Measurements from ENCODE around the gene CALR3. TPM values are rescaled to one million over a fixed set of nuclear protein-coding genes. Genes with fewer than 3 reads are reported as not detected.

The CALR3 gene
- total and polyA plus RNA-seq, 2 of the 13 experiments (the other 11 are each of a cell fraction or from before 2014, with no cell fraction given), result not detected

GRCh38 chr19:16542045-16542909, 46.3 kb upstream of the CALR3 start, which contains the start of gene CHERP (continued):
- TF ChIP-seq PATZ1 (CRISPR knock-in tag; IDR thresholded peaks at IDR 0.05), result peak; percentile 42; the same call in 1 of the 2 replicates
- 0 out of 2 replicates have a peak, but pooled peaks have one; percentile 13 for TF ChIP-seq XBP1 (CRISPR knock-in tag; IDR thresholded peaks at IDR 0.05)
- TF ChIP-seq NFE2L2 (IDR thresholded peaks at IDR 0.05; ENCODE audit: low read length), result no peak
- peak; percentile 29; the same call in 1 of the 2 replicates for TF ChIP-seq ZNF839 (CRISPR knock-in tag; IDR thresholded peaks at IDR 0.05; ENCODE audit: borderline replicate concordance)
- peak; percentile 54; the same call in 1 of the 2 replicates for TF ChIP-seq SIN3B (IDR thresholded peaks at IDR 0.05; ENCODE audit: low read length)
- TF ChIP-seq MED1 (CRISPR knock-in tag; IDR thresholded peaks at IDR 0.05), result peak; percentile 21; the same call in 1 of the 2 replicates
- peak; percentile 98 for TF ChIP-seq ELF1 (CRISPR knock-in tag; IDR thresholded peaks at IDR 0.05)
- 0 out of 2 replicates have a peak, but pooled peaks have one; percentile 25 for TF ChIP-seq MAZ (IDR thresholded peaks at IDR 0.05; ENCODE audit: borderline replicate concordance, low read depth, low read length)
- TF ChIP-seq MAZ (CRISPR knock-in tag; IDR thresholded peaks at IDR 0.05; ENCODE audit: low read depth), result no peak
- peak; percentile 87 for TF ChIP-seq YEATS4 (CRISPR knock-in tag; IDR thresholded peaks at IDR 0.05; ENCODE audit: borderline replicate concordance)
- no peak for TF ChIP-seq ZKSCAN1 (IDR thresholded peaks at IDR 0.05; ENCODE audit: low read length)
- TF ChIP-seq RBFOX2 (IDR thresholded peaks at IDR 0.05; ENCODE audit: low read depth, low read length), result peak; percentile 97
- peak; percentile 59; the same call in 1 of the 2 replicates for TF ChIP-seq GFI1 (CRISPR knock-in tag; IDR thresholded peaks at IDR 0.05; ENCODE audit: borderline replicate concordance)
- no peak for TF ChIP-seq ZBTB33 (CRISPR knock-in tag; IDR thresholded peaks at IDR 0.05)
- peak; percentile 79 for TF ChIP-seq FOXK1 (CRISPR knock-in tag; IDR thresholded peaks at IDR 0.05; ENCODE audit: borderline replicate concordance, low read depth)
- peak; percentile 78; the same call in 1 of the 2 replicates for TF ChIP-seq ZSCAN5A (CRISPR knock-in tag; IDR thresholded peaks at IDR 0.05; ENCODE audit: borderline replicate concordance)
- no peak for TF ChIP-seq CHD4 (IDR thresholded peaks at IDR 0.05; ENCODE audit: borderline replicate concordance, low read length)
- peak; percentile 17; the same call in 1 of the 2 replicates for TF ChIP-seq ZNF329 (CRISPR knock-in tag; IDR thresholded peaks at IDR 0.05; ENCODE audit: low read depth)
- peak; percentile 83 for TF ChIP-seq MYPOP (CRISPR knock-in tag; IDR thresholded peaks at IDR 0.05)
- no peak for TF ChIP-seq SOX5 (CRISPR knock-in tag; IDR thresholded peaks at IDR 0.05; ENCODE audit: borderline replicate concordance)
